Embryonic facial prominence (tissue), 1 donor: ENCODE results near the gene TPRX2.
A peak's percentile ranks its signal among the peaks of the same experiment; 100 is the strongest.
"Not testable (repeated sequence)": the region's sequence is repeated elsewhere in the genome, so short reads cannot be mapped to it uniquely, and the experiment has no call there.

Experiments
- DNase-seq: peaks from one replicate; pipeline ENCODE4 v3.0.0-alpha.2; 2016; ENCODE audit errors: extremely low spot score

The TPRX2 gene

DNA sequence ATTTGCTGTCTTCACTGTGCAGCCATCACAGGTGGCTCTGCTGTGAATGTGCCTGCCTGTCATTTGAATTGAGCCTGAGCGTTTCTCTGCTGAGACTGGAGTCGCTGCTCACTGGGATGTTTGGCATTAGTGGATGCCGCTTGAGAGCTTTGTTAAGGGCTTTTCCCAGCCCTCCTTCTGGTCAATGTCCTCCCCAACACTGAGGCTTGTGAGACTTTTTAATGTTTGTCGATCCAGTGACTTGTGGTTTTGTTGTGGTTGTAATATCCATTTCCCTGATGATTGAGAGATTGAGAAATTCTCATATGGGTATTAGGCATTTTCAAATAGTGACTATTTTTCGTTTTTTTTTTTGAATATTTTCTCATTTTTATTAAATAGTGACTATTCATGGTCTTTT lies 2.6 kb downstream of the TPRX2 start:
- no peak for DNase-seq

DNA sequence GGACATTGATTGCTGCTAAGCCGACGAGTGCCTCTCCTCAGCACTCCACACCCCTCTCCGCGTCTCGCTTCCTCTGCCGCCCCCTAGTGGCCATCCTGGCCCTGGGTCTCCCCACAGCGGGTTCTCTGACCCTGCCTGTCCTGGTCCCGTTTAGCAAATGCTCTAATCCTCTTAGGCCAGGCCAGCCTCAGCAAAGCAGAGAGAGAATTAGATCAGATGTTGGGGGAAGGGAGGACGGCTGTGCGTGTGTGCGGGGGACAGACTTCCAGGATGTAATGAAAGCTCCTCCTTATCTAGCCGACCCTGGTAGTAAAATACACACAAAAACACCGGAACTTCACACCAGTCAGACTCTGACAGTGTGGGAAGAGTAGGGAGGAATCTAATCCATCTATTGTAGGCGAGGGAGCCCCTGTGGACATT lies 4.5 kb downstream of the TPRX2 start:
- peak; percentile 8 for DNase-seq

DNA sequence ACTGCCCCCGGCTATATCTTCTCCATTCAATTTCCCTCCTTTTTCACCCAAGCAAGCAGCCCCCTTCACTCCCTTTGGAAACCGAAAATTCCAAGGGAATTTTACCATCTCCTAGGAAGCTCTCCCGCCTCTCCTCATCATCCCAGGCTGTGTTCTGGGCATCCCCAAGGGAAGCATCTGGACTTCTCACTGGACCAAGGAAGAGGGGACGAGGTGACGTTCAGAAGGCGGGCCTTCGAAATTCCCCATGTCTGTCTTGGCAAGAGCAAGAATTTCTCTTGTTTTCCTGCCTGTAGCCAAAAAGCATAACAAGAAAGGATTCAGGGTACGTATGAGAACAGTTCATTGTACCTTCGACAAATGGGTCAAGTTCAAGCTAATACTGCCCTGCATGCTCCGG lies 6.1 kb downstream of the TPRX2 start:
- no peak for DNase-seq

DNA sequence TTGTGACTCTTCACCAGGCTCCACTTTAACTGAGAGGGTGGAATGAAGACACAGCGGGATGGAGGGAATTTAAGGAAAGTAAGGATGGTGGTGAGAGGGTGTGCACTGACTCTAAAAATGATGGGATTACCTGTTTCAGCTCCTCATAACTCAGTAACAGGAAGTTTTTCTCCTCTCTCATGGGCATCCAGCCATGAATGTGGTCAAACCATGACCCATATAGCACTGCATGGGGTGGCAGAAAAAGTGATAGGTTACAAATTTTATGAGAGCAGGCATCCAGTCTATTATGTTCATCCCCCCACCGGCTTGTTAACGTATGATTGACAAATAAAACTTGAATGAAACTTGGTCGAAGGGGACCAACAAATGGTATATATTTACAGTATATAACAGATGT lies 19.9 kb downstream of the TPRX2 start:
- DNase-seq: no peak

DNA sequence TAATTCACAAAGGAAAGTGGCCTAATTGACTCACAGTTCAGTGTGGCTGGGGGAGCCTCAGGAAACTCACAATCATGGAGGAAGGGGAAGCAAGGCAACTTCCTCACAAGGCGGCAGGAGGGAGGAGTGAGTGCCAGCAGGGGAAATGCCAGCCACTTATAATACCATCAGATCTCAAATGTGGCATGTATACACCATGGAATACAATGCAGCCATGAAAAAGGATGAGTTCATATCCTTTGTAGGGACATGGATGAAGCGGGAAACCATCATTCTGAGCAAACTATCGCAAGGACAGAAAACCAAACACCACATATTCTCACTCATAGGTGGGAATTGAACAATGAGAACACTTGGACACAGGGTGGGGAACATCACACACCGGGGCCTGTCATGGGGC lies 20.4 kb downstream of the TPRX2 start:
- DNase-seq: not testable (repeated sequence)

DNA sequence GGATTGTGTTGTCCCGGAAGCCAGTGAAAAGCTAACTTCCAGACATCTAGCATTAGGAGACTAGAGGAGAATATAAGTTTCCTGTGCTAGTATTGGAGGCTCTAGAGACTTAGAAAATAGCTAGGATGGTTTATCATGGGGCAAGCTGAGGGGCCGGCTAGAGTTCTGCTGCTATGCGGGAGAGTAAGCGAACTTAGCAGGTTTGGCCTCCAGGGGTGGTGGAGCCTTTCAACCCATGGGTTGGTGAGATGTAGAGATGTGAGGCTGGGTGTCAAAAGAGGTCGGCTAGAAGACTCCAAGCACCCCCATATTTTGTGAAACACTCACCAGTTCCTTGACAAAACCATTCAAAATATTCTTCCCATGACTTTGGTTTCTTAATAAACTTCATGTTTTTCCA lies 22.7 kb downstream of the TPRX2 start:
- no peak for DNase-seq

DNA sequence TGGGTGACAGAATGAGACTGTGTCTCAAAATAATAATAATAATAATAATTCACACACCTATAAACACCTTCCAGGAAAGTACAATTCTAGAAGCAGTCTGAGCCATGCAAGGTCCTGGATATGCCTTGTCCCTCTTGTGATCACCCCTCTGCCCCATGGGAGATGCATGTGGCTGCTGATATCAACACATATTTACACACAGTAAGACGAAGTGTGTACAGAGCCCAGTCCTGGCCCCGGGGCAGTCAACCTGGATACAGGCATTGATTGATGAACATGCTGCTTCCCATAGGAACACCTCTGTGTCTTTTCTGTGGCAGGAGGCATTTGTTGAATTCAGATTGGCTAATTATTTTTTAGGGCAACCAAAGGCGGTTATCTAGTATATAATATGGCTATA lies 23.9 kb downstream of the TPRX2 start:
- no peak for DNase-seq

DNA sequence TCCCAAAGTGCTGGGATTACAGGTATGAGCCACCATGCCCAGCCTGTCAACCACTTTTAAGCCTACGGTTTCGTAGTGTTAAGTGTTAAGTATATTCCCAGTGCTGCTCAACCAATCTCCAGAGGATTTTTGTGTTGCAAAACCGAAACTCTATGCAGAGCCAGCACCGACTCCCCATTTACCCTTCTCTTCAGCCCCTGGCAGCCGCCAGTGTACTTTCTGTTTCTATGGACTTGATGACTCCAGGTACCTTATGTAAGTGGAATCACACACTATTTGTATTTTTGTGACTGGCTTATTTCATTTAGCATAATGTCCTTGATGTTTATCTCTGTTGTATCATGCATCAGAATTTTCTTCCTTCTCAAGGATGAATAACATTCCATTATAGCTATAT lies 26.0 kb downstream of the TPRX2 start:
- no peak for DNase-seq

DNA sequence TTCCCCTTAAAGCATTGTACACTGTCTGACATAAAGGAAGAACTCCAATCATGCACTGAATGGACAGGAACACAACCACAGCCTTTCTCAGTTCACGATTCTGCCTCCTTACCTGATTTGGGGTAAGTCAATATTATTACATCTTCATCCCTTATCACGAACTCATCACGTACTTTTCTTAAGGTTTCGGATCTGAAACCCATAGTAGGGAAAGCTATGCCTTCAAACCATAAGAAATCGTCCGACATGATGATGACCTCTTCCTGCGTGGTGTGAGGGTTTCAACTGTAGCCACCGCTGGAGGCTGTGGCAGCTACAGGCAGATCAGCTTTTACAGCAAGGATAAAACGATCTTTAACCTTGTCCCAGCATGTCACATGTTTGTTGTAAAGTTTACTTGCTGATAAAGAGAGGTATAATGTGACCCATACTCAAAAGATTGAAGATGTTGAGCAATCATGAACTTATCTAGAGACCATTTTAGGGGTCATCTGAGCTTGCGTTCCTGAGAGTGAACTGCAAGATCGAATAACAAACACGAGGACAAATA lies 27.1 kb downstream of the TPRX2 start, which contains the start of gene SULT2A1:
Gene SULT2A1, minus strand, starts transcription at position 306 of the 550 bp plus-strand sequence. Its CDS starts 58 bp downstream, at position 248.
- DNase-seq: no peak

DNA sequence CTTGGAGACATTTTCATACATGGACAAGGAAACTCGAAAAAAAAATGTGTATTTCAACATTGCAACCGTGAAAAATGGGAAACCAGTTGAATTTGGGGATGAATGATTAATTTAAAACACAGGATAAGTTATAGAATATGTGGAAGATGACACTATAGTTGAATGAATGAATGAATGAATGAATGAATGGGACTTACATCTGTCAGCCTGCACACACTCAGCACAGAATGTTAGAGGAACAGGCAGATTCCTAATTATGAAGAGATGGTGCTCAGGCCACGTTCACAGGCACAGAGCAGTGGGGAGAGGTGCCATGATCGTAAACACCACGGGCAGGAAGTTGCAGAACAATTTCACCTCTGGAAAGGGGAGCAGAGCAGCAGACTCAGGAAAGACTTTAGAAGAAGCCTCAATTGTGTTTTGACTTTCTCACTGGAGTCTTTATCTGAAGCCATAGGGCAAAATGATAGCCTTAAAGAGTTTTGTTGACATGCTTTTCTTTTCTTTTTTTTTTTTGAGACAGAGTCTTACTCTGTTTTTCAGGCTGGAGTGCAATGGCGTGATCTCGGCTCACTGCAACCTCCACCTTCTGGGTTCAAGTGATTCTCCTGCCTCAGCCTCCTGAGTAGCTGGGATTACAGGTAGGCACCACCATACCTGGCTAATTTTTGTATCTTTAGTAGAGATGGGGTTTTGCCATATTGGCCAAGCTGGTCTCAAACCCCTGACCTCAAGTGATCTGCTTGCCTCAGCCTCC lies 32.0 kb downstream of the TPRX2 start:
- no peak for DNase-seq

DNA sequence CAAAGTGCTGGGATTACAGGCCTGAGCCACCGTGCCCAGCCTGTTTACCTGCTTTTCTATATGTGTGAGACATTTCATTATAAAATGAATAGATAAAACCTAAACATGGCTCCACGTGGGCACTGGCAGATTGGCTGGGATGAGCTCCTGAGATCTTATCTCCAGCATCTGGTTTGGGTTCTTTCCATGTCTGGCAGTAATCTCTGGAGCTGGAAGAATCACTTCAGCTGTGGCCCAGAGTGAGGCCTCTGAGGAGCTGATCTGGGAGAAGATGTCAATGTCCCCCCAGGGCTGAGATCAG lies 32.5 kb downstream of the TPRX2 start:
- no peak for DNase-seq

DNA sequence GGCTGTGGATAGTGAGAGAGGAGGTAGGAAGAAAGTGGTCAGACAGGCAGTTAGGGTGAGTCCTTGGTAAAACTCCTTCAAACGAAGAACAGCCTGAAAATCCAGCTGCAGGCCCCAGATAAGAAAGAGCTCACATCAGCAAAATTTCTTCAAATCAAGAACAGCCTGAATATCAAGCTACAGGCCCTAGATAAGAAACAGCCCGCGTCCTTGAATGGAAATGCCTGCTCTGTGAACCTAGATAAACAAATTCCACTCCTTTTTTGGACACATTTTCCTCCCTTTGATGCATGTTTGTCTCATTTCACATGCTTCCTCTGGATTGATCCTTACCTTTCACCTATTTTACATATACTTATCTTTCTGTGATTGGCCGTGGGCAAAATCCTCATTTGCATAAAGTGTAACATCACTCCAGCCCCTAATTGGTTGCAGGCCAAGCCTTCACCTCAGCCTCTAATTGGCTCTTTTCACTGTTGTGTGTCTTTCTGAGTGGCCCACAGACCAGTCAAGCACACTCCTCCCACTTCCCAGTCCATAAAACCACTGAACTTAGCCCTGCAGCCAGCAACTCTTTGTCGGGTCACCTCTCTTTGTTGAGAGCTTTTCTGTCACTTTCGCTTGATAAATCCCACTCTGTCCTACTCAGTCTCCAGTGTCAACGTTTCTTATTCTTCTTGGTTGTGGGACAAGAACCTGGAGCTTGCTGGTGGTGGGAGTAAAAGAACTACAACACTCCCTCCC lies 33.1 kb downstream of the TPRX2 start:
- DNase-seq: peak; percentile 7

DNA sequence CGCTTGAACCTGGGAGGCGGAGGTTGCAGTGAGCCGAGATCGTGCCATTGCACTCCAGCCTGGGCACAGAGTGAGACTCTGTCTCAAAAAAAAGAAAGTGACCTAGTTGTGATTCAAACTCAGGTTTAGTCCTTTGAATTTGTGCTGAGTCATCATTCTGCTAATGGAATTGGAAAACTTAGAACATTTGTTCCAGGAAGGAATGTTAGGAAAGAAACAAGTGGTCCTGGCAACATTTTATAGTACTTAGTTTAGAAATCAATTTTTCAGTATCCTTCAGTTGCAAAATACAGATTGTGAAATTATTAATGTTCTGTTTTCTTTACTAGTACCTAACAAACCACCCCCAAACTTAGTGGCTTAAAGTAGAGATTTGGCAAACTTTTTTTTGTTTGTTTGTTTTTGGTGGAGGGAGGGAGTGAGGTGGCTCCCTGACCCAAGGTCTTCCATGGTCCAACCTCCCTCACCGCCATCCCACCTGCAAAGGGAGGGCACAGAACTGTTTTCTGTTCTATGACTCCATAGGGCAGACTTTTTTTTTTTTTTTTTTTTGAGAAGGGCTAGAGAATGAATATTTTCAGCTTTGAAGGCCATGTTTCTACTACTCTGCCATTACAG lies 36.2 kb downstream of the TPRX2 start:
- DNase-seq: no peak

DNA sequence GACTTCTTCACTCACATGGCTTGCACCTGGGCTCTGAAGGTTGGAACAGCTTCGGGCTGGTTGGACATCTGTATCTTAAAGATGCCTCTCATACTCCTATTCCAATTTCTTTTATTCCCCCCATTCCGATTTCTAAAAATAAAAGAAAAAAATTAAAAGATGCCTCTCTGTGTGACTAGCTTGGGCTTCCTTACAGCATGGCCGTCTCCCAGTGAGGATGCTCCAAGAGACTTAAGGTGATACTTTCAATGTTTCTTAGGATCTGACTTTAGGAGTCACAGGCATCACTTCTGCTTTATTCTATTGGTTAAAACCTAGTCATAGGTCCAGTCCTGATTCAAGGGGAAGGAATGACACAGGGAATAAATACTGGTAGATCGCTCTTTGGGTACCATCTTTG lies 37.0 kb downstream of the TPRX2 start:
- no peak for DNase-seq

DNA sequence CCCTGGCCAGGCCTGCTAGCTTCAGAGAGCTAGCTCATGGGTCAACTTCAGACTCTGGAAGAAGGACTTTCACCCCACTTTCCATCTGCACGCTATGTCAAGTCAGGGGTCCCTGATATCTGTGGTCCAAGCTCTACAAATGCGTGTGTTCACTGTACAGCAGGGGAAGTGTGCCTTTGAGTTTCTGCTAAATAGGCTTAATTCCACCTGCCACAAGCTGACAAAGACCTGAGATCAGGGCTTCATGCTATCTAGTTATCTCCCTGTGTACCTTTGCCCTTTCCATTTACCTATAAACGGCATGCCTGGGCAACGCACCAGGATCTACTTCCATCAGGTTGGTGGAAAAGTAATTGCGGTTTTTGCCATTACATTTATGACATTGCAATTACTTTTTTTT lies 37.7 kb downstream of the TPRX2 start:
- DNase-seq: no peak

DNA sequence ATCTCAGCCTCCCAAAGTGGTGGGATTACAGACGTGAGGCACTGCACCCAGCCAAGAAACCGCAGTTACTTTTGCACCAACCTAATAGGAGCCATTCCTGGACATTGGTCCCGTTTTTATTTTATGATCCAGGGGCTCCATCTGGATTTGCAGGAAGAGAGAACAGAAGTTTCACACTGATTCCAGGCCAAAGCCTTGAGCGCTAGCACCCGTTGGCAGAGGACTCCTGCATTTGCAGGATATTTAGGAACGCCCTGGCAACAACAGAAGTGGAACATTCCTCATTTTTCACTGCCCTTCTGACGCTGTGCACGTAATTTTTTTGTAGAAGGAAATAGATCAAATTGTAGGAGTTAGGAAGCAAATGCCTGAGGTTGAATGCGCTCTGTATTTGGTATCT lies 38.8 kb downstream of the TPRX2 start:
- DNase-seq: no peak

DNA sequence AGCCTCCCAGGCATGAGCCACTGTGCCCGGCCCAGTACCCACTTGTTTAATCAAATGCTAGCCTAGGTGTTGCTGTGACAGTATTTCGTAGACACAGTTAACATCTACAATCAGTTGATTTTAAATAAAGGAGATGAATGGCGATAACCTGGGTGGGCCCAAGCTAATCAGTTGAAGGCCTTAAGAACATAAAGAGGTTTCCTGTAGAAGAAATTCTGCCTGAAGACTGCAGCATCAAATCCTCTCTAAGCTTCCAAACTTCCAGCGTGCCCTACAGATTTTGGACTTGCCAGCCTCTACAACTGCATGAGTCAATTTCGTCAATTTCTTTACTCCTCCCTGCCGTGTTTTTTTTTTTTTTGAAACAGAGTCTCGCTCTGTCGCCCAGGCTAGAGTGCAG lies 40.3 kb downstream of the TPRX2 start:
- DNase-seq: no peak

DNA sequence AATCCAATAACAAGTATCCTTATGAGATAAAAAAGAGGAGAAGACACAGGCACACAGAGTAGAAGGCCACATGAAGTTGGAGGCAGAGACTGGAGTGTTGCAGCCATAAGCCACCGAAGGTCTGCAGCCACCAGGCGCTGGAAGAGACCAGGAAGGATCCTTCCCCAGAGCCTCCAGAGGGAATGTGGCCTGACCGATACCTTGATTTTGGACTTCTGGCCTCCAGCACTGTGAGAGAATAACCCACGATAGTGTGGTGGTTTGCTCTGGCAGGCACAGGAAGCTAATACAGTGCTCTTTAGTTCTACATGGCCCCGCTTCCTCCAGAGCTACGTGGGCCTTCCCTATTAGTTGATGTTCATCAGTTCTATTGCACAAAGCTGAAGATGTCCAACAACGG lies 42.3 kb downstream of the TPRX2 start:
- DNase-seq: no peak

DNA sequence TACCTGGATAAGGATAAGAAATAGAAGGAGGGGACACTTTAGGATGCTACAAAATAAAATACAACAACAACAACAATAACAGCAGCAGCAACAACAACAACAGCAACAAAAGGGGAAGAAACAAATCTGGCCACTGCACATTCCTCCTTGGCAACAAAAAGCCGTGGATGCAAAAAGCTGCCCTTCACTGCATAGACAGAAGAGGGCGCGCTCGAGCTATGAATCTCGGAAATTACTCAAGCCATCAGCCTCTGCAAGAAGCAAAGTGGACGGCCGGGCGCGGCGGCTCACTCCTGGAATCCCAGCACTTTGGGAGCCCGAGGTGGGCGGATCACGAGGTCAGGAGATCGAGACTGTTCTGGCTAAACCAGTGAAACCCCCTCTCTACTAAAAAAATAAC lies 50.3 kb downstream of the TPRX2 start:
- not testable (repeated sequence) for DNase-seq

DNA sequence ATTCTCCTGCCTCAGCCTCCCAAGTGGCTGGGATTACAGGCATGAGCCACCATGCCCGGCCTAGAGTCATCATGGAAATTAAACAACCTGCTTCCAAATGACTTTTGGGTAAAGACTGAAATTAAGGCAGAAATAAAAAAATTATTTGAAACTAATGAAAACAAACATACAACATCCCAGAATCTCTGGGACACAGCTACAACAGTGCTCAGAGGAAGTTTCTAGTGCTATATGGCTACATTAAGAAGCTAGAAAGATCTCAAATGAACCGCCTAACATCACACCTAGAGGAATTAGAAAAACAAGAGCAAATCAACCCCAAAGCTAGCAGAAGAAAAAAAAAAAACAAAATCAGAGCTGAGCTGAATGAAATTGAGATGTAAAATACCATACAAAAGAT lies 51.2 kb downstream of the TPRX2 start:
- not testable (repeated sequence) for DNase-seq
